ENCODE results near the gene MRPL20. TPM values are rescaled to one million over a fixed set of nuclear protein-coding genes. Genes with fewer than 3 reads are reported as not detected.

The MRPL20 gene
- total and polyA plus RNA-seq, 9 of the 15 experiments (the other 6 are each of a cell fraction or from before 2014, with no cell fraction given) = 180 to 671 (median 229) TPM

DNA sequence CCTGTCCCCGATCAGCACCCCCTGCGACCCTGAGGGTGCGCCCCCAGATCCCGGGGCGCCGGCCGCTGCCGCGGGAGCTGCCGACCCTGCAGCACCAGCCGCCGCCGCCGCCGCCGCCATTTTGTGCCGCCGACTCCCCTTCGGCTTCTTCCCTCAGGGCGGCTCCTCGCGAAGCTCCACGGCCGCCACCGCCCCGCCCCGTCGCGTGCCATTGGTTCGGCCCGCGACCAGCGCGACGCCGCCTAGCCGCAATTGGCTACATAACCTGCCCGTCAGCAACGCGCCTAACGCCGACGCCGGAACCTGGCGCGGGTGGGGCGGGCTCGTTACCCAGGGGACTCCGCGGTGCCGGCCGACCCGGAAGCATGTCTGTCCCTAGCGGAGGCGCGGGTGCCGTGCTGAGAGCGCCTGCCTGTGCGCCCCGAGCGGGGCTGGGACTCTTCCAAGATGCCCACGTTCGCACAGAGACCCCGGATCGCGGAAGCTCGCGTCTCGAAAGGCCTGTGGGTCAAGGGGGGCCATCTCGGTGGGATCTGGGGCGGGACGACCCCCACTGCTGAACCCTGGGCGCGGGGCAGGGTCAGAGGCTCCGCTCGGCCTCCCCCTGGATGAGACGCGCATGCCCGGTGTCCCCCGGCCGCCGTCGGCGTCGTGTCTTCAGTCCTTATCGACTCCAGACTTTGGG, 7.8 kb downstream of the MRPL20 start, which contains the start of gene CCNL2 (continued):
- TF ChIP-seq, protein P1, sequence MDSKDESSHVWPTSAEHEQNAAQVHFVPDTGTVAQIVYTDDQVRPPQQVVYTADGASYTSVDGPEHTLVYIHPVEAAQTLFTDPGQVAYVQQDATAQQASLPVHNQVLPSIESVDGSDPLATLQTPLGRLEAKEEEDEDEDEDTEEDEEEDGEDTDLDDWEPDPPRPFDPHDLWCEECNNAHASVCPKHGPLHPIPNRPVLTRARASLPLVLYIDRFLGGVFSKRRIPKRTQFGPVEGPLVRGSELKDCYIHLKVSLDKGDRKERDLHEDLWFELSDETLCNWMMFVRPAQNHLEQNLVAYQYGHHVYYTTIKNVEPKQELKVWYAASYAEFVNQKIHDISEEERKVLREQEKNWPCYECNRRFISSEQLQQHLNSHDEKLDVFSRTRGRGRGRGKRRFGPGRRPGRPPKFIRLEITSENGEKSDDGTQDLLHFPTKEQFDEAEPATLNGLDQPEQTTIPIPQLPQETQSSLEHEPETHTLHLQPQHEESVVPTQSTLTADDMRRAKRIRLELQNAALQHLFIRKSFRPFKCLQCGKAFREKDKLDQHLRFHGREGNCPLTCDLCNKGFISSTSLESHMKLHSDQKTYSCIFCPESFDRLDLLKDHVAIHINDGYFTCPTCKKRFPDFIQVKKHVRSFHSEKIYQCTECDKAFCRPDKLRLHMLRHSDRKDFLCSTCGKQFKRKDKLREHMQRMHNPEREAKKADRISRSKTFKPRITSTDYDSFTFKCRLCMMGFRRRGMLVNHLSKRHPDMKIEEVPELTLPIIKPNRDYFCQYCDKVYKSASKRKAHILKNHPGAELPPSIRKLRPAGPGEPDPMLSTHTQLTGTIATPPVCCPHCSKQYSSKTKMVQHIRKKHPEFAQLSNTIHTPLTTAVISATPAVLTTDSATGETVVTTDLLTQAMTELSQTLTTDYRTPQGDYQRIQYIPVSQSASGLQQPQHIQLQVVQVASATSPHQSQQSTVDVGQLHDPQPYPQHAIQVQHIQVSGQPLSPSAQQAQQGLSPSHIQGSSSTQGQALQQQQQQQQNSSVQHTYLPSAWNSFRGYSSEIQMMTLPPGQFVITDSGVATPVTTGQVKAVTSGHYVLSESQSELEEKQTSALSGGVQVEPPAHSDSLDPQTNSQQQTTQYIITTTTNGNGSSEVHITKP (IDR thresholded peaks at IDR 0.05; ENCODE audit: partially characterized antibody) = no peak
- TF ChIP-seq SNRNP70 (optimal IDR thresholded peaks at IDR 0.05; ENCODE audit: low read depth, low read length) (no peak), GABPB1 (CRISPR knock-in tag; IDR thresholded peaks at IDR 0.05) (peak; percentile 97), NFE2L1 (tag; IDR thresholded peaks at IDR 0.05; ENCODE audit: borderline replicate concordance, low read depth) (no peak), ZNF644 (tag; IDR thresholded peaks at IDR 0.05; ENCODE audit: low read depth) (no peak), FOSL1 (tag; conservative IDR thresholded peaks at IDR 0.05) (0 out of 2 replicates have a peak, but pooled peaks have one; percentile 19), STAT5B (CRISPR knock-in tag; IDR thresholded peaks at IDR 0.05) (no peak), ZBTB8A (IDR thresholded peaks at IDR 0.05; ENCODE audit: partially characterized antibody) (no peak), ZNF239 (CRISPR knock-in tag; IDR thresholded peaks at IDR 0.05) (no peak), NR1H2 (CRISPR knock-in tag; IDR thresholded peaks at IDR 0.05) (peak; percentile 90; the same call in 1 of the 2 replicates), OTX1 (CRISPR knock-in tag; IDR thresholded peaks at IDR 0.05) (no peak)
- TF ChIP-seq, protein P2, sequence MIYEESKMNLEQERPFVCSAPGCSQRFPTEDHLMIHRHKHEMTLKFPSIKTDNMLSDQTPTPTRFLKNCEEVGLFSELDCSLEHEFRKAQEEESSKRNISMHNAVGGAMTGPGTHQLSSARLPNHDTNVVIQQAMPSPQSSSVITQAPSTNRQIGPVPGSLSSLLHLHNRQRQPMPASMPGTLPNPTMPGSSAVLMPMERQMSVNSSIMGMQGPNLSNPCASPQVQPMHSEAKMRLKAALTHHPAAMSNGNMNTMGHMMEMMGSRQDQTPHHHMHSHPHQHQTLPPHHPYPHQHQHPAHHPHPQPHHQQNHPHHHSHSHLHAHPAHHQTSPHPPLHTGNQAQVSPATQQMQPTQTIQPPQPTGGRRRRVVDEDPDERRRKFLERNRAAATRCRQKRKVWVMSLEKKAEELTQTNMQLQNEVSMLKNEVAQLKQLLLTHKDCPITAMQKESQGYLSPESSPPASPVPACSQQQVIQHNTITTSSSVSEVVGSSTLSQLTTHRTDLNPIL (CRISPR knock-in tag; IDR thresholded peaks at IDR 0.05) = no peak
- TF ChIP-seq, protein P3, sequence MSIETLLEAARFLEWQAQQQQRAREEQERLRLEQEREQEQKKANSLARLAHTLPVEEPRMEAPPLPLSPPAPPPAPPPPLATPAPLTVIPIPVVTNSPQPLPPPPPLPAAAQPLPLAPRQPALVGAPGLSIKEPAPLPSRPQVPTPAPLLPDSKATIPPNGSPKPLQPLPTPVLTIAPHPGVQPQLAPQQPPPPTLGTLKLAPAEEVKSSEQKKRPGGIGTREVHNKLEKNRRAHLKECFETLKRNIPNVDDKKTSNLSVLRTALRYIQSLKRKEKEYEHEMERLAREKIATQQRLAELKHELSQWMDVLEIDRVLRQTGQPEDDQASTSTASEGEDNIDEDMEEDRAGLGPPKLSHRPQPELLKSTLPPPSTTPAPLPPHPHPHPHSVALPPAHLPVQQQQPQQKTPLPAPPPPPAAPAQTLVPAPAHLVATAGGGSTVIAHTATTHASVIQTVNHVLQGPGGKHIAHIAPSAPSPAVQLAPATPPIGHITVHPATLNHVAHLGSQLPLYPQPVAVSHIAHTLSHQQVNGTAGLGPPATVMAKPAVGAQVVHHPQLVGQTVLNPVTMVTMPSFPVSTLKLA (conservative IDR thresholded peaks at IDR 0.05) = peak; percentile 91 to 97
- TF ChIP-seq, protein P4, sequence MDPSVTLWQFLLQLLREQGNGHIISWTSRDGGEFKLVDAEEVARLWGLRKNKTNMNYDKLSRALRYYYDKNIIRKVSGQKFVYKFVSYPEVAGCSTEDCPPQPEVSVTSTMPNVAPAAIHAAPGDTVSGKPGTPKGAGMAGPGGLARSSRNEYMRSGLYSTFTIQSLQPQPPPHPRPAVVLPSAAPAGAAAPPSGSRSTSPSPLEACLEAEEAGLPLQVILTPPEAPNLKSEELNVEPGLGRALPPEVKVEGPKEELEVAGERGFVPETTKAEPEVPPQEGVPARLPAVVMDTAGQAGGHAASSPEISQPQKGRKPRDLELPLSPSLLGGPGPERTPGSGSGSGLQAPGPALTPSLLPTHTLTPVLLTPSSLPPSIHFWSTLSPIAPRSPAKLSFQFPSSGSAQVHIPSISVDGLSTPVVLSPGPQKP (CRISPR knock-in tag; IDR thresholded peaks at IDR 0.05) = no peak
